HG03280 (cell line): ENCODE measurements around the gene GOLM1.
"Not testable (repeated sequence)": the region's sequence is repeated elsewhere in the genome, so short reads cannot be mapped to it uniquely, and the experiment has no call there.

ENCODE experiments used
- ATAC-seq: cut with Tn5 transposase; IDR thresholded peaks from one replicate; pipeline ENCODE4 v1.9.1; 2021; ENCODE audit warnings: mild to moderate bottlenecking, moderate library complexity; ENCODE audit not compliant: unreplicated experiment

The GOLM1 gene, protein sequence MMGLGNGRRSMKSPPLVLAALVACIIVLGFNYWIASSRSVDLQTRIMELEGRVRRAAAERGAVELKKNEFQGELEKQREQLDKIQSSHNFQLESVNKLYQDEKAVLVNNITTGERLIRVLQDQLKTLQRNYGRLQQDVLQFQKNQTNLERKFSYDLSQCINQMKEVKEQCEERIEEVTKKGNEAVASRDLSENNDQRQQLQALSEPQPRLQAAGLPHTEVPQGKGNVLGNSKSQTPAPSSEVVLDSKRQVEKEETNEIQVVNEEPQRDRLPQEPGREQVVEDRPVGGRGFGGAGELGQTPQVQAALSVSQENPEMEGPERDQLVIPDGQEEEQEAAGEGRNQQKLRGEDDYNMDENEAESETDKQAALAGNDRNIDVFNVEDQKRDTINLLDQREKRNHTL

DNA sequence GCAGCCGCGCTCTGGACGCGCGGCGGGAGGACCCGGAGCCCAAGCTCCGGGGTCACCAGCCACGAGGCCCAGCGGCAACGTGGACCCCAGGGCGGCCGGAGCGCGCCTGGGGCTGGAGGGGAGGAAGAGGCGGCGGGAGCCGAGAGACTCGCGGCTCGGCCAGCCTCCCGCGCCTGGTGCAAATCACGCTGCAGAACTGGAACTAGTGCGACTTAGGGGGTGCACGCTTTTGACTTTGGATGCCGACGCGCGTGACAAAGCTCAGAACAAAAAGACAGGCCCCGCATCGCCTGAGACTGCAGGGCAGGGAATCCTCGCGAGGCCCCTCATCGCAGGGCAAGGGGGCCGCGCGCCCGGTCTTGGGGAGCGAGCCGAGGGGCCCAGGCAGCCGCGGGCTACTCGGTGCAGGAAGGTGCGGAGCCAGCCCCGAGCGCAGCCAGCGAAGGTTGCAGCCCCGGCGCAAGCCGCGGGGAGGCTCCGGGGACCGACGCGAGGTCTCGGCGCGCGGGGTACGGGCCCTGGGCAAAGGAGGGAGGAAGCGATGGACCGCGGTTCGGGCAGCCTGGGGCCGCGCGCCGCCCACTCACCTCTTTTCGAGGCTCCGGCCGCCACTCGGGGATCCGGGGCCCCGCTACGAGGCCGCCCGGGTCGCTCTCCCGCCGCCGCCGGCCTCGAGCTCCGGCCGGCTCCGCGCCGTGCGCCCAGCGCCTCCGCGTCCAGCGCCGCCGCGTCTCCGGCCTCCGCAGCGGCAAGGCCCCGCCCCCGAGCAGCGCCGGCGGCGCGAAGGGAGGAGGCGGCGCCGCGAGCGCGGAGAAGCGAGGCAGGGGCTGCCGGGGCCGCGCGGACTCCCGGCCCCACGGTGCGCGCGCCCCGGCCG, at the start of gene GOLM1:
Gene GOLM1 (minus strand): TSS at position 735 of the 877 bp plus-strand sequence. CDS start 20,238 bp downstream, outside the sequence.
- peak; percentile 74 for ATAC-seq

DNA sequence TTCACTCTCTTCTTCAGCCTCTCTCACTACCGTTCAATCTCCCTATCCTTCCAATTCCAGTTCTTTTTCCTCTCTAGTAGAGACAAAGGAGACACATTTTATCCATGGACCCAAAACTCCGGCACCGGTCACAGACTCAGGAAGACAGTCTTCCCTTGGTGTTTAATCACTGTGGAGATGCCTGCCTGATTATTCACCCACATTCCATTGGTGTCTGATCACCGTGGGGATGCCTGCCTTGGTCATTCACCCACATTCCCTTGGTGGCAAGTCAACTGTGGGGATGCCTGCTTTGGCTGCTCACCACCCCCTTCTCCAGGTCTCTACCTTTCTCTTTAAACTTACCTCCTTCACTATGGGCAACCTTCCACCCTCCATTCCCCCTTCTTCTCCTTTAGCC, 47.3 kb upstream of the GOLM1 start:
- not testable (repeated sequence) for ATAC-seq

DNA sequence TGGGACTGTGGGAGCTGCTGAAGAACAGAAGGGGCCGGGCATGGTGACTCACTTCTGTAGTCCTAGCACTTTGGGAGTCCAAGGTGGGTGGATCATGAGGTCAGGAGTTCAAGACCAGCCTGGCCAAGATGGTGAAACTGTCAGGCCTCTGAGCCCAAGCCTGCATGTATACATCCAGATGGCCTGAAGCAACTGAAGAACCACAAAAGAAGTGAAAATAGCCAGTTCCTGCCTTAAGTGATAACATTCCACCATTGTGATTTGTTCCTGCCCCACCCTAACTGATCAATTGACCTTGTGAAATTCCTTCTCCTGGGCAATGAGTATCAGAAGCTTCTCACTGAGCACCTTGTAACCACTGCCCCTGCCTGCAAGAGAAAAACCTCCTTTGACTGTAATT, 46.6 kb upstream of the GOLM1 start:
- ATAC-seq: not testable (repeated sequence)

DNA sequence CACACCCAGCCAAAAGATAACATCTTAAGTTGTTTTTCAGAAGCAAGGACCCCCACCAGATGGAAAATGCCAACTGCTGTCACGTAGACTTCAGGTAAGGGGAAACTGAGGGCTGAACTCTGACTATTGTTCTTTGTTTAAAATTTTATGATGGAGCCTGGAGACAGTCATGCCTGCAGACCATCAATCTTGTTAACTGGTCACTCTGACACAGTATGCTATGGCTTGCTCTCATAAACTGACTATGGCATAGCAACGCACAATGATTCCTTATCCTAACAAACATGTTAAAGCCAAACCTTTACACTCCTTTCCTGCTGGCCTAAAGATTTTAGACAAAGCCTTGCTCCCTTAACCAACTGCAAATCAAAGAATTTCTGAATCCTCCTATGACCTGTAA, 43.6 kb upstream of the GOLM1 start:
- no peak for ATAC-seq

DNA sequence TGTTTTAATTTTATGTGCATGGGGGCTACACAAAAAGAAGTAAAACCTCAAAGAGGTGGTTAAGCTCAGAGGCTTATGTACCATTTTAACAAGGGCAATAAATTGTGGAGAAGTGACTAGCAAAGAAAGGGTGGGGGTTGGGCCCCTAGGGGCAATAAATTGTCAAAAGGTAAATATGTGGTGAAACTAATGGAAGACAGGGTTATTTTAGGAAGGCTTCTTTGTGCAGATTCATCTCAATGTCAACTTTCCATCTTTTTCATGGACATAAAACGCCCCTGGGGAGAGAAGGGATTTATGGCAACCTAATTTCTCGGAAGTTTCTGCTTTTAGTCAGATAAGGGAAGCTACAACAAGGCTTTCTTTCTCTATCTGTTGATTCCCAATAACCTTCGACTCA, 42.5 kb upstream of the GOLM1 start:
- no peak for ATAC-seq

DNA sequence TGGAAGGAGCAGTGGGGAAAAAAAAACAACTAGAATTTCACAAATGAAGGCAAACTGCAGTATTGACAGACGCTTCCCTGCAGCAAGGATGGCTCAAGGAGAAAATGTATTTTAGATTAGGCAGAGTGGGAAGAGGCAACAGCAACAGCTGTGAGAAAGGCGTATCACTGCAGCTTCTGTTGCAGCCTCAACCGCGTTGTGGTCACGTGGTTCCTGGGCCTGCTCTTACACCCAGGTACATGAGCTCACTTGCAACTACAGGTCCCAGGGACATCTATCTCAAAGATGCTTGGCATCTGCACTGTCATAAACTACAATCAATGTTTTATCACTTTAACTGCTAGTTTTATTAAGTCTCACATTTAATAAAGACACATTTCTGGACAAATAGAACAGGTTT, 36.0 kb upstream of the GOLM1 start:
- ATAC-seq: no peak

DNA sequence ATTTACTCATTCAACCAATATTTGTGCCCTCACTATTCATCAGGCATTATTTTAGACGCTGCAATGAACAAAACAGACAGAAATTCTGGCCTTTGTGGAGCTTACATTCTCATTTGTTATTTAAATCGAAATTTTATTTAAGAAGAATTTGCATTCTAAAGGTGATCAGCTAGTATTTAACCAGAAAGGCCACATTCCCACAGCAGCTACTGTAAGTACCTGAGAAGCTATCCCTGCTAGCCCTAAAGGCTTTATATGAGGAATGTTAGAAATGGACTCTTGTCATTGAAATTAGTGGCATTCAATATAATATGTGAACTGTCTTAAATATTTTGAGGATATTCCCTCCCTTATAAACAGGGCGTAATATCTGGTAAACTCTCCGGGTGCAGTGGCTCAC, 35.0 kb upstream of the GOLM1 start:
- ATAC-seq: no peak

DNA sequence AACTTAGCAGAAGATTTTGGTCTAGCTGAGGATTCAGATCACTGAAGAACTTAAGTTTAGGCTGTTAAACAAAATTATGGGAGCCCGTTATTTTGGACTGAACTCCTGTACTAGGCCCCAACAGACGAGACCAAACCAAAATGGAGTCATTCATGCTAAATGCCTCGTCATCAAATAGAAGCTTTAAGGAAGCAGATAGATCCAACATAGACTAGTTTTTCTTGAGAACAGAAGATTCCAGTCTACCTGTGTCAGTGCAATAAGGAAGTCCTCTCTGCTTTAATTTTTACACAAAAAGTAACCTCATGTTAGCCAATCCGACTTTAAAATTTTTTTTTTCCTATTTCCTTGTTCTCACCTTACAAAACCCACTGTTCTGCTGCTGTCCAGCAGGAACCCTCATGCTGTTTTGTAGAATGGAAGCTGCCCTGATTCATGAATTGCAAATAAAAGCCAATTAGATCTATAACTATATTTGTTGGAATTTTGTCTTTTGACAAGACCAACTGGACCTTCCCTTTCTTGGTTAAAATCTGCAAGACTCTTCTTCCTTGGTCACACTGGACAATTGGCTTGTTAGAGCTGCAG, 29.0 kb upstream of the GOLM1 start:
- no peak for ATAC-seq

DNA sequence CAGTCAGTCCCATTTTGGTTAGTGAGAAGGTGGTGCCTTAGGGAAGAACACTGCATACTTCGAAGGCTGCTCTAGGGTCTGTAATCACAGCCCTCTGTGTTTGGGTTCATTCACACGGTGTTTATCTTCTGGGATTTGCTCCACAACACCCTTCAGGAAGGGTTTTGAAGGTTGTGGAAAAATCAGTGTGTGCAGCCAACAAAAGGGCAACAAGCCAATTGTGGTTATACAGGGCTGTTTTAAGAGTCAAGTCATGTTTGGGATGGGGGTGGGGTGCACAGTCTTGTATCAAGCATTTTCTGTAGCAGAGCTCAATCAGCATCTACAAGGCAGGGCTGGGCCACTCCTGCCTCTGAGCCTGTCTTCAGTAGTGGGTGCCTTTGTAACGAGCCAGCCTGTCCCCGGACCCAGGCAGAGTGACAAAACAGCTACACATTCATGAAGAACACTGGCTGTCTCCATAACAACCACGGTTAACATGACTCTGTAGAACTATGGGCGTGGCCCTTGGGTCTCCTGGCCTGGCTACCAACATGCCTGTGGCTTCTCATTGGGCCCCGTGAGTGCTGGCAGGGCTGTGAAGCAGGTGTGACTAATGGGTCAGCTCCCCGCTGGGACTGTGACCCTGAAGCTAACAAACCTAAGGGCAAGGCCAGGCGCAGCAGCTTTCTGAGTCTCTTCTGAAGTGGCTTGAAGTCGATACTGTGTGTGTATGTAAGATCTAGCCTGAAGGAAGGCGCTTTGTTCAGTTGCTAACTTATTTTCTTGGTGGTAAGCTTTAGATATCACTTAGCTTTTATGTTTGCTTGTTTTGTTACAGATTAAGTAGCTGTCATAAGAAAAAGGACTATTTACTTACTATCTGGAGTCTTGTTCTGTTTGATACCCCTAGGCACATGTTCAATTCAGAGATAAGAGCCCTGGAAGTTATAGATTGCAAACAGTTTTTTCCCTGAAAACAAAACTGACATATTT, 27.9 kb upstream of the GOLM1 start:
- no peak for ATAC-seq

DNA sequence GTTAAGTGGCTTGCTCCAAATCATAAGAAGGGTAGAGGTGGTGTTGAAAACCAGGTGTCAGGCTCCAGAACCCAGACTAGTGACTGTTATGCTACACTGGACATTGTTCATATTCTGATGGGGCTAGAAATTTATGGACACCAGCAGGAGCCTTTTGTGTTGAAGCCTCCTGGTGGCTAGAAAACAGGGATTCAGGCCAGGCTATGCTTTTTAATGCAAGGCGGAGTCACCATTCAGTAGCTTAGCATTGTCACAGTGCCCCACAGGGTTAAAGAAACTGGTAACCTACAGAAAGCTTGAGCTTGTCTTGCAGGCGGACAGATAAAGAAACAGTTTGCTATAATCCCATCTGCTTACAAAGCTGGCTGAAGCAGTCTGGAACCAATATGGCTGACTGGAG, 23.0 kb upstream of the GOLM1 start:
- no peak for ATAC-seq

DNA sequence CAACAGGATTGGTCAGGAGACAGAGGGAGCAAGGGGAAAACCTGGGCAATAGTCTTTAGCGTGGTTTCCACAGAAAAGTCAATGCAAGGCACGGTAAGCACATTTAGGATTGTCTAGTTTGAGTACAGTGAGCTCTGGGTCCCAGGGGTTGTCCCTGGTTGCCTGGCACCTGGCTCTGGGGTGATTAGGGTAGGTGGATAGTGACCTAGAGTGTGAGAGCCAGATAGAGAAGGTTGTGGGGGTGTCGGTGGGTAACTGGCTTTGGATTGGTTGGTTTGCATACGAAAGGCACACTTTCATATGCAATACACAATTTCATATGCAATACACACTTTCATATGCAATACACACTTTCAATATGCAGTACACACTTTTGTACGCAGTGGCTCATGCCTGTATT, 20.1 kb upstream of the GOLM1 start:
- ATAC-seq: no peak

DNA sequence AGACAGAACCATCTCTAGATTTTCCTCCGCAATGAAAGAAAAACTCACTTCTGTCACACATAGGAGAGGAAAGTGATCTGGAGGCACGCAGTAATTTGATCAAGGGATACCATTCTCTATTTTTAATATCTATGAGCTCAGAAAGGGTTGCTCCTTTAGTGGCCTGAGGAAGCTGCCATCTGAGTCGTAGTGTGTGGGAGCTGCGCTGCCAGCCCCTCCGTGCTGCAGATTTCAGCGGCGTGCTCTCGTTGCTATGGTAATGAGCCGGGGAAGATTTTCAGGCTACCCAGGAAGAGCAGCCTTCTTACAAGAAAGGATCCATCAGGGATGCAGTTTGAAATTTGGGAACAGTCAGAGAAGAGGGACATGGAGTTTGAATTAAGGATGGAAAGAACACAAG, 17.1 kb upstream of the GOLM1 start:
- ATAC-seq: no peak

DNA sequence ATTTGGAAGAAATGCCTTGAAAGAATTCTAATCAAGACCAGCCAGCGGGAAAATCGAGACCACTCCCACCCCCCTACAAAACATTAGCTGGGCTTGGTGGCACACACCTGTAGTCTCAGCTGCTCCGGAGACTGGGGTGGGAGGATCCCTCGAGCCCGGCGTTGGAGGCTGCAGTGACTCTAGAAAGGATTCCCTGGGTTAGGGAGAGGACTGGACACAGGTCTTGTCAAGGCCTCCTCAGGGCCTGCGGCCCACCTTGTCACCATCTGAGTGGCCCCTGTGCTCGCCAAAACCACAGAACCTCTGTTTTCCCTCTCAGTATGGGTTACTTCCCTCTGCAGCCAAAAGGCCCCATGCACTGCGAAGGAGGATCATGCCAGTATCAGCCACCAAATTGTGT, 16.5 kb upstream of the GOLM1 start:
- ATAC-seq: no peak

DNA sequence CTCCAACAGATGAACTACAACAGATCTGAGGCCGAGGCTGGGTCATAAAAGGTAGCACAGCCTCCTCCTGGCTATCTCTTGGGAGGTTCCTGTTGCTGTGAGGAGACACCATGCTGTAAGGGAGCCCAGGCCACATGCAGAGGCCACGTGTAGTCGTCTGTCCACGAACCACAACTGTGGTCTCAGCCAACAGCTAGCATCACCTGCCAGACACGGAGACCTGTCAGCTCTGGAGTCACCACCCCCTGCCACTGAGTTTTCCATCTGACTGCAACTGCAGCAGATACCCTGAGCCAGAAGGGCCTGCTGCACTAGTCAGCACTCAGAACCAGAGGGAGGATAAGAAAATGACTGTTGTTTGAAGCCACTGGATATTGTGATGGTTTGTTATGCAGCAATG, 12.7 kb upstream of the GOLM1 start:
- ATAC-seq: no peak

DNA sequence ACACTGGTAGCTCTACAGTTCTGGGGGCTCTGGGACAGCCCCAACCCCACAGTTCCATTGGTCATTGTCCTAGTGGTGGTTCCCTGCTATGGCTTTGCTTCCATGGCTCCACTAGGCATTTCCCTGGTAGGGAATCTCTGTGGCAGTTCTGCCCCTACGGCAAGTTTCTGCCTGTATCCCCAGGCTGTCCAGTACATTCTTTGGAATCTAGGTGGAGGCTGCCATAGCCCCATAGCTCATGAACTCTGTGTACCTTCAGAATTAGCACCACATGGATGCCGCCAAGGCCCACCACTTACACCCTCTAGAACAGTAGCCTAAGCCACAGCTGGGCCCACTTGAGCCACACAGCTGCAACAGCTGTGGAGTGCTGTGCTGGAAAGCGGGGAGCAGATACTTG, 3.3 kb upstream of the GOLM1 start:
- ATAC-seq: no peak

DNA sequence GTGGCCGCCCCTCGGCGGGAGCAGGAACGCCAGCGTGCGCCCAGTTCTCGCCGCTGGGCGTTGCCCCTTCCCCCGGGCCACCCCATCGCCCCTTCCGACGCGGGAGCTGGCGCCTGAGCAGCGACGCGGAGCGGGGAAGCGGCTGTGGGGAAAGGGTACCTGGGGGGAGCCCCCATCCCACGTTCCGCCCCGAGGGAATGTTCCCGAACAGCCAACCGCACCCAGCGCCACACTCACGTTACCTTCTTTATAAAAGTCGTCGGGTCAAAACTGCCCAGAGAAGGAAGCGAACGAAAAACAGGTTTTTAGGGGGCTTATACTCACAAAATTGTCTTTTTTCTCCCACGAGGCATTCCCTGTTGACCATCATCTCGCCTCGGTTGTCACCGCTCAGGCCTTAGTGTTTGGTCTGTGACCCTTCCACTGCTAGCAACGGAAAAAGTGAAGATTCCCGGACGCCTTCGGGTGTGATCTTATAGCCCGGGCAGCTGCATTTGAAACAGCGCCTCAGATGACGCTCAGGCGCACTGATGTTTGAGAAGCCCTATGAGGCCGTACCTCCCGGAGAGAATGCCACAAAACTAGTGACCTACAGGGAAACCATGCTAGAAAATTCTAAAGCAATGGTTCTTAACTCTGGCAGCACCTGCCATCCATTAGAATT, 475 bp upstream of the GOLM1 start:
- no peak for ATAC-seq

DNA sequence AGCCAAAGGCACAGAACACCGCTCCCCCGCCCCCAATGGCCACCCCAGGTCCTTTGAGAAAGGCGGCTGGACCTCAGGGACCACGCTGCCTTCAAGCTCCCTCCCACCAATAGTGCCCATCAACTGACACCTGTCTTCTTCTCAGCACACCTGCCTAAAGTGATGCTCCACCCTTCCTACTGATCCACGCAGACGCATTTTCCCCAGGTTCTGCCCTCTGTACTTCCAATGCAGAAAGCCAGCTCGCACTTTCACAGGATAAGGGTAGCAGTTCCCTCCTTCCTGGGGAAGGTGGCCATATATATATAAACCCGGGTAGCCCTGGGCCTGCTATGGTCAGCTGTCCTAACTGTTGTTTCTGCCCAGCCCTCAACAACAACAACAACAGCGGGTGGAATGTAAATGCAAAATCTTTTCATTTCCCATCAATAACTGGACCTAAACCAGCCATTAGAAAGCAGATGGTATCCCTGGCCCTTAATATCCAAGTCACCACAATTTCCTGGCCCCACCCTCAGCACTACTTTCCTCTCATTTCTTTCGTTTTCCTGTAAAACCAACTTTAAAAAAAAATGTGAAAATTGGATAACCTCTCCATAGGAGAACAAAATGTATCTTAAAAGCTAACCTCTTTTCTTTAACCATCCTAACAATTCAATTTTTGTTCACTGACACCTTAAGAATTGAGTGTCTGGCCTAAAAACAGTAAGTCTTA, 1.7 kb downstream of the GOLM1 start:
- no peak for ATAC-seq

DNA sequence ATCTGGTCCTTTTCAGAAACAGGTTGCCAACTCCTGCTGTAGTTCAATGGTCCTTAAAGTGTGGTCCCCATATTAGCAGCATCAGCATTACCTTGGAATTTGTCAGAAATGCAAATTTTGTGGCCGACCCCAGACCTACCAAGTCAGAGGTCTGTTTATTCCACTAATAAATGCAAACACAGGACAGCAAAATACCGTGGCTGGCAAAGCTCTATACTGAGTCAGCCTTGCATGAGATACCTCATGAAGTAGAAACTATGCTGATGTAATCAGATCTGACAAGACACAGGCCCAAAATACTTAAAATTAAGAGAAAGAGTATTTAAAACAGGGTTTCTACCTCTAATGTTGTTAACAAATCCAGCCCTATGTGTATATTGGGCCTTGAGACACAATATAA, 3.0 kb downstream of the GOLM1 start:
- ATAC-seq: no peak

DNA sequence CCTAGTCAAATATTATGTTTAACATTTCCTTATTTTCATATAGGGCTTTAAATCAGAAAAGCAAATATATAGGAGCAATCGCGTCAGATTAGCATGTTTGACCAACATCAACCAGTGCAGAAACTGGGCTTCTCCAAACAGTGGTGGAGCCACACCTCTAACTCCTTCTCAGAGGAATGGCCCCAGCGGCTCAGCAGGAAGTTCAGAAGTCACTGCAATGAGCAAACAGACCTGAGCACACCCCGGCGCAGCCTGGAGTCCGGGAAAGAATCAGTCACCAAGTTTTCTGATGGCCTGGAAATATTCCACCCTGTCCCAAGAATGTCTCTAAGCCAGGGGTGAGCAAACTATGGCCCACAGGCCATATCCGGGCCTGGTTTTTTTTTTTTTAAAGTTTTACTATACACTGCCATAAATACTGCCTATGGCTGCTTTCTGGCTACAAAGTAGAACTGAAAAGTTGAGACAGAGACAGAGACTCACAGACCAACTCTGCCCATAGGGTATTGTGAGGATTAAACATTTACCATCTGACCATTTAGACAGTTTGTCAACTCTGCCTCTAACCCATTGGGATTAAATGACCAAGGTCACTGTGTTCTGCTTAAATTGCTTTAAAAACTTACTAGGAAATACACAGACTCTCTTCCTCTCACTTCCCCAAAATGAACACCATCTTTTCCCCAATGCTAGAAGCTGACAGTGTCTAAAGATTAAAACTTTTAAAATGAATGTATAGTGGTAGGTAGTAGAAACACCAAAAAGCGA, 5.4 kb downstream of the GOLM1 start:
- no peak for ATAC-seq
